ENCODE results near the gene DYNLT2.

- TF ChIP-seq, protein P1, sequence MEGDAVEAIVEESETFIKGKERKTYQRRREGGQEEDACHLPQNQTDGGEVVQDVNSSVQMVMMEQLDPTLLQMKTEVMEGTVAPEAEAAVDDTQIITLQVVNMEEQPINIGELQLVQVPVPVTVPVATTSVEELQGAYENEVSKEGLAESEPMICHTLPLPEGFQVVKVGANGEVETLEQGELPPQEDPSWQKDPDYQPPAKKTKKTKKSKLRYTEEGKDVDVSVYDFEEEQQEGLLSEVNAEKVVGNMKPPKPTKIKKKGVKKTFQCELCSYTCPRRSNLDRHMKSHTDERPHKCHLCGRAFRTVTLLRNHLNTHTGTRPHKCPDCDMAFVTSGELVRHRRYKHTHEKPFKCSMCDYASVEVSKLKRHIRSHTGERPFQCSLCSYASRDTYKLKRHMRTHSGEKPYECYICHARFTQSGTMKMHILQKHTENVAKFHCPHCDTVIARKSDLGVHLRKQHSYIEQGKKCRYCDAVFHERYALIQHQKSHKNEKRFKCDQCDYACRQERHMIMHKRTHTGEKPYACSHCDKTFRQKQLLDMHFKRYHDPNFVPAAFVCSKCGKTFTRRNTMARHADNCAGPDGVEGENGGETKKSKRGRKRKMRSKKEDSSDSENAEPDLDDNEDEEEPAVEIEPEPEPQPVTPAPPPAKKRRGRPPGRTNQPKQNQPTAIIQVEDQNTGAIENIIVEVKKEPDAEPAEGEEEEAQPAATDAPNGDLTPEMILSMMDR (IDR thresholded peaks at IDR 0.05): peak in 2 of 3 experiments; percentile 8 to 51
- TF ChIP-seq POLR2AphosphoS5 (IDR thresholded peaks at IDR 0.05; ENCODE audit: insufficient read depth in 1 of 2, low read depth in 1 of 2): peak; percentile 95 to 97
- peak in 1 of 2 donors; percentile 69 for TF ChIP-seq POLR2A (IDR thresholded peaks at IDR 0.05)
Measured at GRCh38 chr6:169751242-169752073, at the start of gene DYNLT2, which contains the start of gene ERMARD.
